ENCODE measurements around the gene TTC6.
"Not testable (repeated sequence)": the region's sequence is repeated elsewhere in the genome, so short reads cannot be mapped to it uniquely, and the experiment has no call there.

TTC6 gene, protein sequence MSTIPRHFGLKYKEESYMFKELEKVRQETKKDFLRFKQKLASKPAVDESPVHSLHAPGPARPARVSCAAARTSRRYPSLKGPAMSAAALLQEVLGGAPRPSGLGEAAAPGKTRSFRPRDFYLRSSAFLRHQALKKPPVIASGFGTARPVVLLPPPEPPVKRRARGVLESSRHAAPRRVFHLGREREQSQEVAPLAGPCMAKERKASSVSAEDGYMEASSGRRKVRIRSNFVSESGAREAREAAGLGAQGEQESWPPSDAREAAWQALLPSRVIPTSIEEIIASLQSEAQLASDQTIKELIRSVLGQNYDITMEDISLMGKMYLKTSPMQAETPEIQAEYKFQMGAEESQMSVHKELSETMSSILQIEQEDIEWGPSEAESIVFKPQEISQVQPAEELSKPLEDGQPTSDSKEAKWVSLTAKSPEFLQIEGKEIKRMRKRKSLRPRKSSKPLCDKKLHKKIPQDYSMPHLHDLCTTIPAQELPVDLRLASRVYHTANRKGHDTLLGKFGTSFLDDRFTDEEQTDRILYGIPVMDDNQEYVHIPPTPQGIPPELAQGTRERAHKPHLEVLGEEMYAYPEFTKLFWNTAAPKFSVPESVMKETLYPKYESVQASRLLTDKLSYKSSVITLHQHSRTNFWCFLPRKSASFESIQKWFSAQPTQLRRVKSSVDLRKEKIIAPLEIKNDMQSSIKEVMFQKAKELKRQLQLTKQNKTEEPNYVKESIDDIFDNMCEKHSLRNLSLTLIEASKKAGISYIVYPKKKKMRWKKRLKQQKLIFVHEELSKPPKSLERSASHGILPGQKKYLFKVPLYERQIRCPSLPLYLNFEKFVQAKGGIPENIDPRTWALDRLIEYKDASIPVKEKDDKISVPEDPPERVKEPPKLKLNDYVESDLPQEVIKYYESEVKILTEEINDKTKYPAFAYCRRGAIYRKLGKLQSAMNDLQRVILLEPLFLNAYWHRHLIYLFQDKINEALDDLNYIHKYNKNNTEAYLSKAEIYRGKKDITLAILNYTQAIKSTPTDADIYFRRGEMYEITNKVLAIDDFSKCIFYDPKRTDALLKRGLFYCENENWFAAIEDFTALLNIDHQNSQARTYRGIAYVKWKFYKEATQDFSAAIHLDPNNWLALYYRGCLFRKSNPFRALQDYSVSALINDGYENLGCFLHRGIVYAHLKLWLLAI (N-terminal part only)

GRCh38 chr14:37594971-37595808, at the start of gene TTC6, which contains the start of gene FOXA1:
TSS of gene TTC6 (plus strand) at chr14:37595629. CDS start at chr14:37622065, 26,436 bp downstream.
TSS of gene FOXA1 (minus strand) at chr14:37595249. CDS start at chr14:37594972, 277 bp downstream.
- DNase-seq (ENCODE audit: low read depth), result no peak

DNA sequence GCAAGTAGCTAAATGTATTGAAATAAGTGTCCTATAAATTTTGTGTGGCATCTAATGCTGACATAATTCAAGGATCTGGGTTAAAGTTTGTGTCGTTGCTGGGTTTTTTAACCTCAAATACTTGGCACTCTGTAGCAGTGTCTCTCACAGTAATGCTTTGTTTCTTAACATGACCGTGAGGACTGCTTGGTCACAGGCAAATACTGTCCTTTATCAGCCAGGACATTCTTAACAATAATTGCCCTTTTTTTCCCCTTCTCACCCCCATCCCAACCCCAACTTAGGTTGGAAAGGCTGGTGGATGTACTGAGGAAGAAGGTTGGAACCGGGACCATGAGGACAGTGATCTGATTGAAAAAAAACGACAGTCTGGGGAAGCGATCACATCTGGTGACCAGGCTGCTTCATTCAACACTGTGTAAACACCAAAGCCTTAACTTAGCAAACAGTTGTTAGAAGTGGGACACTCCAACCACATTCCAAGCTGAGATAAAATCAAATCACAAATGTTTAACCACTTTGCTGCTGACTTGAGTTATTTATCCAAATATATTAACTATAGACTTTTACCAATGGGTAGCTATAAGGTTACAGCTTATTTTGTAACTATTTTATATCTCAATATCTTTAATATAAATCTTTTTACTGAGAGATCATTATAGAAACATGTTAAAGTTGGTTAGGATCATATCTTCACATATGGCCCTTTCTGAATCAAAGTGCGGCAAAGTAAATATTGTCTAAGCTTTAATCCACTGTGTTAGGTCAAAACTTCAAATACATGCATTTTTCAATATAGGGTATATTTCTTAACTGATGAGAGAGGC, 48.6 kb upstream of the TTC6 start:
- DNase-seq (ENCODE audit: low read depth), result no peak

- DNase-seq (ENCODE audit: low read depth), result peak; percentile 61
Measured at GRCh38 chr14:37550511-37550910, 44.9 kb upstream of the TTC6 start.

GRCh38 chr14:37551119-37551518, 44.3 kb upstream of the TTC6 start:
- no peak for DNase-seq (ENCODE audit: low read depth)

GRCh38 chr14:37553935-37554550, 41.4 kb upstream of the TTC6 start:
- no peak for DNase-seq (ENCODE audit: low read depth)

GRCh38 chr14:37555596-37555995, 39.8 kb upstream of the TTC6 start:
- DNase-seq (ENCODE audit: low read depth), result not testable (repeated sequence)

DNA sequence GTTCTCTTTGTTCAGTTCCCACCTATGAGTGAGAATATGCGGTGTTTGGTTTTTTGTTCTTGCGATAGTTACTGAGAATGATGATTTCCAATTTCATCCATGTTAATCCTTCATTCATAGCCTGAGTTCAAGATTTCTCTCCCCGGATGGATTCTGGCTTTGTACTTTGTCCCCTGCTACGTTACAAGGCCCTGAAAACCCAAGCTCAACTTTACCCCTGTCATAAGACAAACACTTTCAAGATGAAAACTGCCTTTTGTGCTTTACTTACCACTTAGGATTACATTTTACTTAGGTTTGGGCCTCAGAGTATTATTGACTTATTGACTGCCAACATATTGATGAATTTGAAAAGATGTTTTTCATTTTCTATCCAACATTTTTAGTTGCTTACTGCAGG, 36.7 kb upstream of the TTC6 start:
- no peak for DNase-seq (ENCODE audit: low read depth)

- no peak for DNase-seq (ENCODE audit: low read depth)
Measured at GRCh38 chr14:37559386-37559785, 36.0 kb upstream of the TTC6 start.

DNA sequence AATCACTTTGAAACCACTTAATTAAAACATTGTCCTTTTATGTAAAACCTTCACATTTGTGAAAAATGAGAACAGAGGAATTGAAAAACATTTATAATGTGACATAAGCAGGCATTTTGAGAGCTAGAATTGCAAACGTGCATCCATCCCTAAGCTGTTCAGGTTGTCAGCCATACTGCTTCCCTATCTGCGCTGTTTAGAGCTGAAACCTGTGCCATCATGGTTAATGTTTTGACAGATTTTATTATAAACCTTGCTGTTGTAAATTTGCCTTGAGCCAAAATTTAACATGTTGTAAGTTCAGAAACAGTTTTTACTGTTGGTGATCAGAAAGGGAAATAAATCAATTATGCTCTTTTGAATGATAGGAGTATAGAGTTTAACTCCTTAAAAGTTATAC, 32.2 kb upstream of the TTC6 start:
- no peak for DNase-seq (ENCODE audit: low read depth)

DNA sequence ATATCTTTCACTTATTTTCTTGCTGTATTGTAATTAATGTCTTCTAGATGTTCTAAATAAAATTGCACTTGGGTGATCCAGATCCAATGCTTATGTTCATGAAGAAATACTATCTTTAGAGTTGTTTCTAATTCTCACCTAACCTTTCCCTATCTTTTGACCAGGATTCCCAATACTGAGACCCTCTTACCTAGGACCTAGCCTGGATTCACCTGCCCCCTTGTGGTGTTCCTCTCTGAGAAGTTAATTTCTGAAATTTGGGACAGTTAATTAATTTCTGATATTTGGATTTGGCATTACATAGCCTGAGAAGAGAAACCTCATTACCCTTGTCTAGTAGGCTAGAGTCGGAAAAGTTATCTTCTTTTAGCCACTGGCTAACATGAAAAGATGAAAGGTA, 29.9 kb upstream of the TTC6 start:
- DNase-seq (ENCODE audit: low read depth), result no peak

DNA sequence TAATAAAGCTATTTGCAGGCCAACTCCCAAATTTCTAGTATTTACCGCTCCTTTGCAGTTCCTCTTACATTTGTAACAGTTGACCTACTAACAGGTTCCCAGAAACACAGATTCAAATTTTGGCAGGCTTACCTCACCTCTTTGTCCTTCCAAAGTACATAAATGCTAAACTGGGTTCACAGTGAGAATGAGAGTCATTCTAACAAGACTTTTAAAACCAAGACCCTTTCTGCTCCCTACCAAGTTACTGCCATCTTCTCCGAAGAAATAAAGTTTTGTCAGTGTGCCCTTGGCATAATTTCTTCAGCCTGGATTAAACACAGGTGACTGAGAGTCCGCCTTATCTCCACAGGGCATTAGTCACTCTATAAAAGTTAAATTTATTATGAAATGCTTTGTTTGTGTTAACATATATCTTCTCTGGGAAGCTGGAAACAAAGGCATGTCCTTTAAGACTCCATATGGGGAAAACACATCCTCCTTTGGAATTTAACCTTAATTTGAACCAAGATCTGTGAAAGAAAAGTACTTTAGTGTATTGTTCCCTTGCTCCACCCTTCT, 28.5 kb upstream of the TTC6 start:
- no peak for DNase-seq (ENCODE audit: low read depth)

GRCh38 chr14:37569729-37570128, 25.7 kb upstream of the TTC6 start:
- no peak for DNase-seq (ENCODE audit: low read depth)

- DNase-seq (ENCODE audit: low read depth), result no peak
Measured at GRCh38 chr14:37571391-37571790, 24.0 kb upstream of the TTC6 start.

DNA sequence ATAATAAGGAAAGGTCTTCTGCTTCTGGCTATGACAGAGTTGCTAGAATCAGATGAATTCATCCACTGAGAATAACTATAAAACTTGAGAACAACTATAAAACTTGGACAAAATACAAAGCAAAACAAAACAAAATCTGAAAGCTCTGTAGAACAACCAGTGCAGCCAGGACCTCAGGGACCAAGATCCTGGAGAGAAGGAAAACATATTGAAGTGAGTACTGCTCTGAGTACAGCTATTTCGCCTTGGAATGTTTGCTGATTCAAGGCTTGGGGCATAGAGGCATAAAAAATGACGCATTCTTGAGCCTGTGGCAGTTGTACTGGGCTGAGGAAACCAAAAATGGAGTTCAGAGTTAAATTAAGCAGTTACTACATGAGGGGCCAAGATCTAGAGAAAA, 22.1 kb upstream of the TTC6 start:
- peak; percentile 61 for DNase-seq (ENCODE audit: low read depth)

DNA sequence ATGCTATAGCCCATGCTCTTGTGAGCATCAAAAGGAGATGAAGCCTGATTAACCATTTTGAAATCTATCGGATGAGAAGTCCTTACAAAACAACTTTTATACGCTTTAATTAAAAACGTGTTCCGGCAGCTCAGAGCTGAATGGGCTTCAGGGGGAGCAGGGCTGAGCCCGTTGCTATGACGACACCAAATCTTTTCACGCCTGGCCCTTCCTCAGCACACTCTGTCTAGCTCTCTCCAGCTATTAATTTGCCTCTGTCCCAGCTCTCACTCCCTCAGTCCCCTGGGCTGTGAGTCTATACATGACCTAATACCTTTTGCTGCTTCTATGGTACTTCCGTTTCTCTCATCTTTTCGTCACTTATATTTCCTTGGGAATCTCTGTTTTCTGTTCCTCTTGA, 16.2 kb upstream of the TTC6 start:
- DNase-seq (ENCODE audit: low read depth), result no peak

- DNase-seq (ENCODE audit: low read depth), result no peak
Measured at GRCh38 chr14:37580146-37580545, 15.3 kb upstream of the TTC6 start.

- DNase-seq (ENCODE audit: low read depth), result no peak
Measured at GRCh38 chr14:37583358-37584210, 11.8 kb upstream of the TTC6 start.

GRCh38 chr14:37584211-37585100, 11.0 kb upstream of the TTC6 start:
- no peak for DNase-seq (ENCODE audit: low read depth)
